NCI-H2171 (cell line): ENCODE results near the gene KCNIP2.

ENCODE experiments used
- DNase-seq: peaks from one replicate; lab custom pipeline; 2025; lab: John Stamatoyannopoulos, UW

KCNIP2 gene

GRCh38 chr10:101851411-101852116 is 8.0 kb upstream of the KCNIP2 start:
- DNase-seq: no peak

GRCh38 chr10:101850749-101851148 is 7.1 kb upstream of the KCNIP2 start:
- DNase-seq: no peak

- no peak for DNase-seq
These were observed 5.3 kb upstream of the KCNIP2 start for GRCh38 chr10:101848894-101849351.

GRCh38 chr10:101848408-101848807 is 4.8 kb upstream of the KCNIP2 start:
- no peak for DNase-seq

DNA sequence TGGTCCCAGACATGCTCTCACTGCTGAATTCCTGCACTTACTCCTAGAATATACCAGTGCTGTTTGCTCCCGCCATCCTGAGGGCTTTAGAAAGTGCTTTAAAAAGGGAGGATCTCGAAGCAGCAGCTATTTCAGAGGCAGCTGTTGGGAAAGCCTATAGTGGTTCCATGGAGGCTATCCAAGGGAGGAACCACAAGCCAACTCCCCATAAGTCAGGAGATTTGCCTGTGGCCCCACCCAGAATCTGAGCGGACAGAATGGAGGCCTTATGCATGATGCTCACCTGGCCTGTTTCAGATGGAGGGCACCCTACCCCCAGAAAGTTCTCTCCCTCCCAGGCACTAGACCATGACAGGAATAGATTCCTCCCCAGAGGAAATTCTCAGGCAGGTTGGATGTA is 2.3 kb upstream of the KCNIP2 start:
- peak; percentile 39 for DNase-seq

DNA sequence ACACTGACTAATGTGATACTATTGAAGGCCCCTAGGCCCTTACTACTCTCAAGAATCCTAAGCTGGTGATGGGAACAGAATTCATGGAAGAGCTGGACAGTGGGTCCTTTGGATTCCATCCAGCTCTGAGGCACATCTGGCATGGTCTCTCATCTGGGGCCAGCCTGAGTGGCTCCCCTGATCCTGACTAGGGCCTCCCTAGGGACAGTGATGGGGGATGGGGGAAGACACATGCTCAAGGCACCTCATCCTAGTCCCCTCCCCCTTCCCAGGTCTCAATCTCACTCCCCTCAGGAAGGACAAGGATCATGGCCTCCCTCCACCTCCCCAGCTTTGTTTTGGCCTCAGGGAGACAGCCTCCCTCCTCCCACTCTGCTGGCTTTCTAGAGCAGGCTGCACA is 1.8 kb downstream of the KCNIP2 start:
- DNase-seq: no peak

GRCh38 chr10:101840741-101841453 is 2.7 kb downstream of the KCNIP2 start:
- DNase-seq: peak; percentile 30

DNA sequence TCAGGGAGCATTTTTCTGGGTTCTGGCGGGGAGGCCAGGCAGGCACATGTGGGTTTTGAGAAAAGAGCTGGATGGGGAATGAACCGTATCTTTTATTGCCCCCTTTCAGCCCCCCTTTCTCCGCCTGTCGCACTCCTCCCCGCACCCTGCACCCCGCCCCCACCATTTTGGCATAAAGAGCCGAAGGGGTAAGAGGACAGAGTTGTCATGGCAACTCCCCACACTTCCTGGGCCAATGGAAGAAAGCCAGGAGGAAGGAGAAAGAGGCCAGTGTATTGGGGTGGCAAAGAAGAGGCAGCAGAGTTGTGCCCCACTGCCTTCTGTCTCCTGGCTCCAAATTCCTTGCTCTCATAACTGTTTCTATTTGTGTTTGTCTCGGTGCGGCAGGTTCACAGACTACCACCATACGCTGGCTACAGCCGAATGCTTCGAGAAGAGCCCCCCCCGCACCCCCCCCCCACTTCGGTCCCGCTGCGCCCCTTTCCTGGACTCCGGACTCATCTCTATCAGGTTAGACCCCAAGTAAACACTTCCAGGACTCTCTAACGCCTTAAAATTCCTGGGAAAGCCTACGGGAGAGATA is 3.4 kb downstream of the KCNIP2 start:
- DNase-seq: peak; percentile 14

- DNase-seq: peak; percentile 32
These were observed 4.1 kb downstream of the KCNIP2 start for GRCh38 chr10:101839416-101840063.

- DNase-seq: no peak
These were observed 4.6 kb downstream of the KCNIP2 start for GRCh38 chr10:101839002-101839401.

DNA sequence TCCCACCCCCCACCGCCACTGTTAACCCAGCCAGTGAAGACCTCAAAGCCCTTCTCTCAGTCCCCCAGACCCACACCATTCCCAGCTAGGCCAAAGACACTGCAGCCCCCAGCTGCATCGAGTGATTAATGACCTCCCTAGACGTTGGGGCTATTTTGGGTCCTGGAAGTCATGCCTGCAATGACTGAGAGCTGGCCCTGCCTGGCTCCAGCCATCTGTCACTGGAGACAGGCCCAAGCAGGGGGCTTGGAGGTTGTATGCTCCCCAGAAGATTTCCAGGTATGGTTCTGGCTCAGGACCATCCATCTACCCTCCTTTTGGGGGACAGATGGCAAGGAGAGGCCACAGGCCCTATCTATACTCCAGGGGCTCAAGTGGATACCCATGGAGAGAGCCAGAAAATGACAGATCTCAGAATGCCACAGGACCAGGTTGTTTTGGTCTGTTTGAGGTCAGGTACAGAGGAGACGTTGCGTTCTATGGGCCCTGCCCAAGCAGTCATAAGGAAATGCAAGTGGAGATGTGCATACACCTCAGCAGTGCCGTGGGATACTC is 5.1 kb downstream of the KCNIP2 start:
- DNase-seq: no peak

DNA sequence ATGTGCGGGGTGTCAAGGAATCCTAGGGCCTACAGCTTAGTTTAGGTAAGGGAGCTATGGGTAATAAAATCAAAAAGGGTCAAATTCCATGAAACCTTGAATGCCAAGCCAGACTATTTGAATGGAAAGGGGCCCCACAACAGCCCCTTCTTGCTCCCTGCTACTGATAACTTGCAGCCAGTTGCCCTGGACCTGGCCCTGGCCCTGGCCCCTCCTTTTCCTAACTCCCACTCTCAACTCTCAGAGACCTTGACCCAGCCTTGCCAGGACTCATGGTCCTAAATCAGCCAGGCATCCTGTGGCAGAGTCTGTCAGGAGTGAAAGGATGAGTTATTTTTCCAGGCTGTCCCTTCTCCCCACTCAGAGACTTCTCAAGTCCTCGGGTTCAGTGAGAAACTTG is 5.9 kb downstream of the KCNIP2 start:
- no peak for DNase-seq

- DNase-seq: no peak
These were observed 8.2 kb downstream of the KCNIP2 start for GRCh38 chr10:101835362-101835761.

DNA sequence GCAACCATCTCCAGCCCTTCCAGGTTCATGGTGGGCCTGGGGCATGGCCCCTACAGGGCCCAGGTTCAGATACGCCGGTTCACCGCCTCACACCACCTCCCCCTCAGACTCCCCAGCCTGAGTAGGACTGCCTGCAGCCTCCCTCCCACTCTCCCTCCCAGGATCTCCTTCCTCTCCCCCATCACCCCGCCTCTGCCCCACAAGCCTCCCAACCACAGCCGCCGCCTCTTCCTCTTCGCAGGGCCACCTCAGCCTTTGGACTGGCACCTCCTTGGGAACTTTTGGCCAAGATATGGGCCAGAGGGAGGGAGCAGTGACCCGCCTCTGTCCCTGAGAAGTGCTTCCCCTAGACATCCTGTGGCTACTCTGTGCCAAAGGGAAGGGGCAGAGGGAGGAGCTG is 9.3 kb downstream of the KCNIP2 start:
- DNase-seq: no peak

DNA sequence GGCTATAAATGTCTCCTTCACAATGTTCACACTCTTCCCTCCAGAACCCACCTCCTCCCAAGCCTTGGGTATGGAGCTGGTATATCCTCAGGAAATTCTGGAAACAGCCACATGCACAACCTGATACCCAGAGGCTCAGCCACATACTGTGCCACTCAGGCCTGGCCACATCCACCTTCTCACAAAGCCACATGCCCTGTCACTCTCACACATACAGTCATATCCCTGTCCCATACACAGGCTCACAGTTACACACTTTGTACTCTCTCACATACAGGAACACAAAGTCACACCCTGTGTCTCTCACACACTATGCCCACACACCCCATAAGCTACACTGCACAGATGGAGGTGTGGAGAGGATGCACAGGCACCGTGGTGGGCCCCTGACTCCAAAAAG is 10.1 kb downstream of the KCNIP2 start:
- no peak for DNase-seq

DNA sequence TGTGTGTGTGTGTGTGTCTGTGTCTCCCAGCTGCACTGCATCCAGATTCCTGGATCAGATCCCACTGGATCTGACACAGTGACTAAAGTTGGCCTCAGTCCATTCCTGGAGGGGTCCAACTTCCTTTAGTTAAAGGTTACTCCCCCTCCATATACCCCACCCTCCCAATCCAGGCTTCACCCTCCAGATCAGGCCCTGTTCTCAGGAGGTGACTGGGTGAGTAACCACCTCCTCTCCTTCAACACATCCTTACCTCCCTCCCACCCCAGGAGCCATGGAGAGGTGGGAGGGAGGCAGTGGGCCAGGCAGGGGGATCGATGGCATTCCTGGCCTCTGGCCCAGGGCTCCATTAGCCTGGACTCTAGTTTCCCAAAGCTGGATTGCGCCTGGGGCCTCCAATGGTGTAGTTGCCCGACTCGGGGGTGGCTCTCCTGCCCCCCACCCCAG is 11.3 kb downstream of the KCNIP2 start:
- no peak for DNase-seq

GRCh38 chr10:101831169-101831811 is 12.3 kb downstream of the KCNIP2 start:
- no peak for DNase-seq

- DNase-seq: peak; percentile 78
These were observed 13.1 kb downstream of the KCNIP2 start for GRCh38 chr10:101830322-101831168.

DNA sequence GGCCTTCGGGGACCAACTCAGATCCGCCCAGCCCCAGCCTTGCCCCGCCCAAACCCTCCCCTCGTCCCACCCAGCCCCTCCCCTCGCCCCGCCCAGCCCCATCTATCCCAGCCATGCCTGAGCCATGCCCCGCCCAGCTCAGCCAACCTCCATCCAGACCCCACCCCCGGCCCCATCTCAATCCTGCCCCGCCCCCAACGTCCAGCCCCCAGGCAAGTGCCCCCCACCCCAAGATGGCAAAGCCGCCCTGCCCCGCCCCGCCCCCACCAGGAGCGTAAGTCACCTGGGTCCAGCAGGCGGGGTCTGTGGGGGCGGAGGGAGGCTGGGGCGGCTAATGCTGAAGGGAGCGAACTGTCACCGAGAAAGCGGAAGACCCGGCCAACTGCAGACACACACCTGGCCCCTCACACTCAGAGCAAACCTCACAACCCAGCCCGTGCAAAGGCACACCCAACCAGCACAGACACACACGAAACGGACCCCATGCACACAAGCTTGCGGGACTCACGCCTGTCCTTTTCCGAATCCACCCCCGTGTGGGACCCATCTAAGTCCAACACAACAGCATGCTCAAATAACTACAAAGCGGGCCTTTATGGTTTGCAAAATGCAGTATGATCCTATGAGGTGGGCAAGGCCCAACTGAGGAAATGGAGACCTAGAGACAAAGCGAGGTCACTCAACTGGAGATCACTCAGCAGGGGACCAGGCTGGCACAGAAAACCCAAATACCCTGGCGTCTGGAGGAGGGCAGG is 13.9 kb downstream of the KCNIP2 start:
- peak; percentile 68 for DNase-seq
